C4-2B (cell line): ENCODE data around the gene BATF.

ENCODE experiments used
- H3K27ac ChIP-seq: fragments of 450-650 bp; 2 replicates; pipeline ENCODE4 v1.5.1; 2017
- ZFX ChIP-seq: fragments of 450-650 bp; IDR thresholded peaks from 2 replicates; pipeline ENCODE4 v1.6.1; 2017
- TF ChIP-seq, protein P1 (sequence below): fragments of 450-650 bp; conservative IDR thresholded peaks from 2 replicates; pipeline ENCODE4 v1.5.1; 2017; ENCODE audit warnings: mild to moderate bottlenecking

The BATF gene

DNA sequence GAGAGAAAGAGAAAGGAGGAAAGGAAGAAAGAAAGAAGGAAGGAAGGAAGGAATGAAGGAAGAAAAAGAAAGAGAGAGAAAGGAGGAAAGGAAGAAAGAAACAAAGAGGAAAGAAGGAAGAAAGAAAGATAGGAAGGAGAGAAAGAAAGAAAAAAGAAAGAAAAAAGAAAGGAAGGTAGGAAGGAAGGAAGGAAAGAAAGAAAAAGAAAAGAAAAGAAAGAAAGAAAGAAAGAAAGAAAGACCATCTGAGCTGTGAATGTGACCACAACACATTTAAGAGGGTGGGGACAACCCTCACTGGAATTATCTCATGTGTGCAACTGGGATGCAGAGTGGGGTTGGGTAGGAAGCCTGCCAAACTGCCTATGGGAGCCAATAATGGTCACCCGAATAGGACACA lies 36.0 kb upstream of the BATF start:
- TF ChIP-seq ZFX, result no peak
- TF ChIP-seq, protein P1, sequence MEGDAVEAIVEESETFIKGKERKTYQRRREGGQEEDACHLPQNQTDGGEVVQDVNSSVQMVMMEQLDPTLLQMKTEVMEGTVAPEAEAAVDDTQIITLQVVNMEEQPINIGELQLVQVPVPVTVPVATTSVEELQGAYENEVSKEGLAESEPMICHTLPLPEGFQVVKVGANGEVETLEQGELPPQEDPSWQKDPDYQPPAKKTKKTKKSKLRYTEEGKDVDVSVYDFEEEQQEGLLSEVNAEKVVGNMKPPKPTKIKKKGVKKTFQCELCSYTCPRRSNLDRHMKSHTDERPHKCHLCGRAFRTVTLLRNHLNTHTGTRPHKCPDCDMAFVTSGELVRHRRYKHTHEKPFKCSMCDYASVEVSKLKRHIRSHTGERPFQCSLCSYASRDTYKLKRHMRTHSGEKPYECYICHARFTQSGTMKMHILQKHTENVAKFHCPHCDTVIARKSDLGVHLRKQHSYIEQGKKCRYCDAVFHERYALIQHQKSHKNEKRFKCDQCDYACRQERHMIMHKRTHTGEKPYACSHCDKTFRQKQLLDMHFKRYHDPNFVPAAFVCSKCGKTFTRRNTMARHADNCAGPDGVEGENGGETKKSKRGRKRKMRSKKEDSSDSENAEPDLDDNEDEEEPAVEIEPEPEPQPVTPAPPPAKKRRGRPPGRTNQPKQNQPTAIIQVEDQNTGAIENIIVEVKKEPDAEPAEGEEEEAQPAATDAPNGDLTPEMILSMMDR, result no peak
- H3K27ac ChIP-seq, result no peak overlapping the region

DNA sequence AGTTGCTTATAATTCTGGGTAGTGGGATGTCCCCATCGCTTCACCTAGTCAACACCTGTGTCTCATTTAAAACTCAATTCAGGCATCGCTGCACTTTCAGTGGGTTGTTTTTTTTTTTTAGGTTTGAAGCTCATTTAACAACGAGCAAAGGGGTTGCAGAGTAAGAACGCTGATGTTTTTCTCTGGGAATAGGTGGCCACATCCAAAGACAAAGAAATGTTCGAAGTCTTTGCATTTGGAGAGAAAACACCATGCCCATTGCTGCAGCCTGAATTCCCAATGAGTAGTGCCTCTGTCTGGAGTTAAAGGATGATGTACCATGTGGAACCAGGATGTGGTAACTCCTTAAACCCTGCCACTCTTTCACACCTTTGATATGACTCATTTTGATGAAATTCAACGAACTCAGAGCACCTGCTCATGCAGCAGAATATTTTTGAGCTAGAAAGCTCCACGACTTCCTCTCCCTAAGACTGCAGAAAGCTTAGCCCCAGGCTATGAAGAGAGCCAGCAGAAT lies 35.1 kb upstream of the BATF start:
- TF ChIP-seq, protein P1, result no peak
- no peak for TF ChIP-seq ZFX
- no peak overlapping the region for H3K27ac ChIP-seq

DNA sequence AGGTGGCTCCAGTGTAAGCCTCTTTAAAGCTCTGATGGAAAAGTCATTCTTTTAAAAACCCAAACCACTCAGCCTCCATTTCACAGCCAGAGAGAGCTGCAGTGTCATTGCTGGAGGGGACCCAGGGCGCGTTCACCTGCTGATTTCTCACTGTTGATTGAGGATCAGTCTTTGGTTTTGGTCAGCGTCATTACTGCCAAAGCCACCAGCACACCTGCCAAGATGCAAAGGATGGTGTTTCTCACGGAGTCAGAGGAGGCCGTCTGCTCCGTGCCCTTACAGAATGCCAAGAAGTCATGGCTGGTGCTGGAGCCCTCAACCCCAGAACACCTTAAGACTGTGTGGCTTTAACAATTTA lies 32.8 kb upstream of the BATF start:
- no peak overlapping the region for H3K27ac ChIP-seq

DNA sequence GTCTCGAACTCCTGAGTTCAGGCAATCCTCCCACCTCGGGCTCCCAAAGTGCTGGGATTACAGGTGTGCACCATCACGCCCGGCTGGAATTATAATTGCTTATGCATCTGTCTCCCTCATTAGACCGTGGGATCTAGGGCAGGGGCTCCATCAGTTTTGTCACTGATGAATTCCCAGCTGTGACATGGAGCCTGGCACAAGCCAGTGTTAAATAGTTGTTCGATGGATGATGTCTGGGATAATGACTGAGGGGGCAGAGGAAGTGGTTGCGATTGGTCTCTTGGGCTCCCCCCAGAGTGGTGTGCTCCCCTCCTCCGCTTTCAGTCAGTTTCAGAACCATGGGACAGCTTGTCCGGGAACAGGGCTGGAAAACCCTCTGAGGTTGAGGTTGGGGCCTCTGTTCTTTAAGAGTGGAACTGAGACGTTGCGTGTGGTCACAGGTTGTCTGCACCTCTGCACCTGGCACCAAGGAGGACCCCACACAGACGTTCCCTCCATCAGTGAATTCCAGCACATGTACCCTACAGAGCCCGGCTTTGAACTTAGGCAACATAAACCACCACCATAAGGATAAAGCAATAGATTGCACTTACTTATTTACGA lies 30.8 kb upstream of the BATF start:
- TF ChIP-seq, protein P1, result no peak
- TF ChIP-seq ZFX, result no peak
- no peak overlapping the region for H3K27ac ChIP-seq

More for the DNA sequence above, 32.8 kb upstream of the BATF start:
- TF ChIP-seq, protein P1, result no peak
- no peak for TF ChIP-seq ZFX

DNA sequence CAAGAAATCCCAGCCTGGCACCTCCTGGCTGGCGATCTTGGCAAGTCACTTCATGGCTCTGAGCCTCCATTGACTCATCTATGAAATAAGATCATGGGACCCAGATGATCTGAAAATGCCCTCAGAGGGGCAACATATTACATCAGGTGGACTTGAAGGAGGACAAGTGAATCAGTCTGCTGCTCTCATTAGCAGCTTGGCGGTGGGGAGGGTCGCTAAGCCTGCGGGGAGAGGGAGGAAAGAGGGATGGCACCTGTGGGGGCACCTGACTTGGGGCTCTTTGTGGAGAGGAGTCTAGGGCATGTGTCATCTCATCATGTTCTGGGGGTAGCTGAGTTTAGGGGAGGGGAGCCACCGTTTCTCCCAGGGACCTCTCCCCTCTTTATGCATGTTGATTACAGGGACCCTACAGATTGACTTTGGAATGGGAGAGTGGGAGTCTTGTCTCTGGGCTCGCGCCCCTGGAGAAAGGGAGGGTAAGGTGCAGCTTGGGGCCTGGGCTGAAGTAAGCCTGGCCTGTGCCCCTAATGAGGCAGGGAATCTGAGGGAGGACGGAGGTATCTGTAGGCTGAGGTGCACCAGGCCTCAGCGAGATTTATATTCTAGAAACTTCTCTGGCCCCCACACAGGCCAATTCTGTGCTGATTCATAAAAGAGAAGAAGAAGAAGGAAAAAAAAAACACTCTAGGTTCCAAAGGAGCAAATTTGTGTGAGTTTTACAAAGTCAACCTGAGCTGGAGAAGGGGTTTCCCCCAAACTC lies 29.3 kb upstream of the BATF start:
- no peak overlapping the region for H3K27ac ChIP-seq
- TF ChIP-seq ZFX, result no peak
- TF ChIP-seq, protein P1, result no peak

DNA sequence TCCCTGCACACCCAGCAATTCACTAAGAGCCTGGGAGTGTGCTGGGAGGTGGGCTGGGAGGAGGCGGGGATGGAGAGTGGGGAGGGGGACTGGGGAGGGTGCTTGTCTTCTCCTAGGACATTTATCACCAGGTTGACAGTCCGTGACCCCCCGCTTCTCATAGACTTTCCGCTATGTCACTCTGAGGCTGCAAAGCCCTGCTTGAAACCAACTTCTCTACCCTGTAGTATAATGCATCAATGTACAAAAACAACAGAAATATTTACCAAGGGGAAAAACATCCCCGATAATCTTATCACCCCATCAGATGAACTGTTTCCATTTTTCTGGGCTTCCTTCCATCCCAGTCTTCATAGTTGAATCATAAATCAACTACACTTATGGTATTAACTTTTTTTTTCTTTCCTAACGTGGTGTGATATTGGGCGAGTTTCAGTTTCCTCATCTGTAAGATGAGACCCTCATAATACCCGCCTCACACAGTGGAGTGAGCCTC lies 28.6 kb upstream of the BATF start:
- H3K27ac ChIP-seq, result no peak overlapping the region
- TF ChIP-seq ZFX, result no peak
- TF ChIP-seq, protein P1, result no peak

DNA sequence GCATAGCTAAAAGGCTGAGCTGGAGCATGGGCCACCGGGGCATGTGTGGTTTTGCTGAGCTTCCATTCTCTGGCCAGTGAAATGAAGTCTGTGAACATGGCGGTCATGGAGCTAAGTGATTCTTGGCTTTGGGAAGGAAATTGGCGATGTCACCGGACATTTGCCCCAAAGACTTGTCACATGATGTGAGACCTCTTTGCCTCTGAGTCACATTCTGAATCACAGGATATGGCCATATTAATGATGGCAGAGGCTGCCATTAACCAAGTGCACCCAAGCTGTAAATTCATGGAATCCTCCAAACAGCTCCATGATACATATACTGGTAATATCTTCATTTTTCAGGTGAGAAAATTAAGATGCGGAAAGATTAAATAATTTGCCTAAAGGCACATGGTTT lies 27.4 kb upstream of the BATF start:
- TF ChIP-seq ZFX, result no peak
- TF ChIP-seq, protein P1, result no peak
- H3K27ac ChIP-seq, result no peak overlapping the region
